ENCODE results near the gene SYMPK.
A peak's percentile ranks its signal among the peaks of the same experiment; 100 is the strongest.
"Not testable (repeated sequence)": the region's sequence is repeated elsewhere in the genome, so short reads cannot be mapped to it uniquely, and the experiment has no call there.

Gene SYMPK

GRCh38 chr19:45900738-45901431 lies 37.9 kb upstream of the SYMPK start:
- Histone ChIP-seq H3K4me2 (peak overlapping the region; percentile 89), H3K27ac (peak overlapping the region; percentile 63; the same call in 1 of the 2 replicates), H3K9ac (peak overlapping the region; percentile 86), H3K4me1 (peaks cover 20% of the 10 kb centered on the region), H4K20me1 (peaks cover 29% of the 10 kb centered on the region), H3K27me3 (no peaks in the 10 kb centered on the region), H3K9me3 (no peaks in the 10 kb centered on the region), H3K4me3 (peak overlapping the region; percentile 86), H3K36me3 (peaks cover 44% of the 10 kb centered on the region)
- no peak for TF ChIP-seq Cebpa-rat (IDR thresholded peaks at IDR 0.05)

DNA sequence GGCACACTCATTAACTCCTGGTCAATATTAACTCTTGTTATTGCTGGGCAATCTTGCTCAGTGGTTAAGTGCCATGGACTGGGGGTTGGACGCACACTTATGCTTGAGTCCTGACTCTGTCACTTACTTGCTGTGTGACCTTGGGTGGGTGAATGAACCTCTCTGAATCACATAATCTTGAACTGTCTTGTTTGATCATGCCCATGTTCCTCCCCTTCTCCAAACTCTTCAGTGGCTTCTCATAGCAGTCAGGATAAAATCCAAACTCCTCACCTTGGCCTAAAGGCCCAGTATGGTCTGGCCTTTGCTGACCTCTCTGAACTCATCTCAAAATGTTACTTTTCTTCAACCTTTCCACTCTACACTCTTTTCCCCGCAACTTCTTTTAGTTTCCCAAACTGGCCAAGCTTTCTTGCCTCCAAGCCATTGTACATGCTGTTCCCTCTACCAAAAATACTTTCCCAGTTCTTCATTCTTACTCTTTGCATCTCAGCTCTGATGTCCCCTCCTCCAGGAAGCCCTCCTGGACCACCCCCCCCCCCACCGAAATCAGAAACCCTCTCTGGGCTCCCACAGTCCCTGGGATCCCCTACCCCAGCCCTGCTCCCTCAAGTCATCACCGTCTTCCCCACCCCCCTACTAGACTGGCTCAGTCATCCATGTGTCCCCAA lies 37.1 kb upstream of the SYMPK start:
- no peak overlapping the region for H3K9ac ChIP-seq
- peak overlapping the region; percentile 89 for H3K4me2 ChIP-seq
- no peak overlapping the region for H3K27ac ChIP-seq
- H3K4me1 ChIP-seq: peaks cover 20% of the 10 kb centered on the region
- no peaks in the 10 kb centered on the region for H3K27me3 ChIP-seq
- no peak for TF ChIP-seq Cebpa-rat (IDR thresholded peaks at IDR 0.05)
- H3K36me3 ChIP-seq: peaks cover 52% of the 10 kb centered on the region
- no peak overlapping the region for H3K4me3 ChIP-seq
- peaks cover 37% of the 10 kb centered on the region for H4K20me1 ChIP-seq
- H3K9me3 ChIP-seq: no peaks in the 10 kb centered on the region

DNA sequence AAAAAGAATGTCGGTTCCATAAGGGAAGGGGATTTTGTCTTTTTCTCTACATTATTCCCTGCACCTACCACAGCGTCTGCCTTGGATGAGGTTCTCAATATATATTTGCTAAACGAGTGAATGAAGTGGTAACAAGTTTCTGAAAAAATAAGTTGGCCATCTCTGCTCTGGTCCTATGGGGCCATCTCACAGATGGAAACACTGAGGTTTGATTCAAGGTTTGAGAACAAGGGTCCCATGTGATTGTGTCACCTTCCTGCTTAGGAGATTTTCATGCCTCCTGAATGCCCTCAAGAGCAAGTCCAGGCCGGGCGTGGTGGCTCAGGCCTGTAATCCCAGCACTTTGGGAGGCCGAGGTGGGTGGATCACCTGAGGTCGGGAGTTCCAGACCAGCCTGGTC lies 36.3 kb upstream of the SYMPK start:
- Histone ChIP-seq H3K9ac (no peak overlapping the region), H4K20me1 (peaks cover 42% of the 10 kb centered on the region), H3K27ac (no peak overlapping the region), H3K4me3 (no peak overlapping the region), H3K4me1 (peaks cover 20% of the 10 kb centered on the region), H3K4me2 (no peak overlapping the region), H3K36me3 (peaks cover 56% of the 10 kb centered on the region), H3K27me3 (no peaks in the 10 kb centered on the region), H3K9me3 (no peaks in the 10 kb centered on the region)
- TF ChIP-seq Cebpa-rat (IDR thresholded peaks at IDR 0.05): no peak

DNA sequence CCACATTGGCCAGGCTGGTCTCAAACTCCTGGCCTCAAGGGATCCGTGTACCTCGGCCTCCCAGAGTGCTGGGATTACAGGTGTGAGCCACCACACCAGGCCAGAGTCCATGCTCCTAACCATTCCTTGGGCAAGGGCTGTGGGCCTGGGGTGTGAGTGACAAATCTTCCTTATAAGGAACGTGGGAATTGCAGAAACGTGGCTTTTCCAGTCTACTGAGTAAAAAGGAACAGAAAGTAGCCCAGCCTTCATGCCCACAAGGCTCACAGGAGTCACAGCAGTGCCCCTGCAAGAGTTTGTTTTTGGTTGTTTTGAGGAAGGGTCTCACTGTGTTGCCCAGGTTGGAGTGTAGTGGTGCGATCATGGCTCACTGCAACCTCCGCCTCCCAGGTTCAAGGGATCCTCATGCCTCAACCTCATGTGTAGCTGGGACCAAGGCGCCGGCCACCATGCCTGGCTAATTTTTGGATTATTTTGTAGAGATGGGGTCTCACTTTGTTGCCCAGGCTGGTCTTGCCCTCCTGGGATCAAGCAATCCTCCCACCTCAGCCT lies 34.4 kb upstream of the SYMPK start:
- Histone ChIP-seq H3K27me3 (no peaks in the 10 kb centered on the region), H3K9ac (no peak overlapping the region), H4K20me1 (peaks cover 49% of the 10 kb centered on the region), H3K9me3 (no peaks in the 10 kb centered on the region), H3K4me2 (no peak overlapping the region), H3K36me3 (peaks cover 60% of the 10 kb centered on the region), H3K4me3 (no peak overlapping the region), H3K27ac (no peak overlapping the region), H3K4me1 (peaks cover 13% of the 10 kb centered on the region)
- no peak for TF ChIP-seq Cebpa-rat (IDR thresholded peaks at IDR 0.05)

GRCh38 chr19:45895983-45896599 lies 33.1 kb upstream of the SYMPK start:
- not testable (repeated sequence) for H3K27me3 ChIP-seq, H3K4me2 ChIP-seq, H3K9ac ChIP-seq, H3K4me3 ChIP-seq, H3K9me3 ChIP-seq, H3K27ac ChIP-seq, H3K4me1 ChIP-seq
- H3K36me3 ChIP-seq: peaks cover 72% of the 10 kb centered on the region
- H4K20me1 ChIP-seq: peaks cover 46% of the 10 kb centered on the region

- no peak for TF ChIP-seq Cebpa-rat (IDR thresholded peaks at IDR 0.05)
- H3K9me3 ChIP-seq: no peaks in the 10 kb centered on the region
- no peak overlapping the region for H3K4me2 ChIP-seq
- H4K20me1 ChIP-seq: peaks cover 41% of the 10 kb centered on the region
- no peak overlapping the region for H3K9ac ChIP-seq
- H3K4me3 ChIP-seq: no peak overlapping the region
- peaks cover 3% of the 10 kb centered on the region for H3K4me1 ChIP-seq
- H3K27ac ChIP-seq: no peak overlapping the region
- H3K27me3 ChIP-seq: no peaks in the 10 kb centered on the region
- peaks cover 73% of the 10 kb centered on the region for H3K36me3 ChIP-seq
These were observed 32.6 kb upstream of the SYMPK start for GRCh38 chr19:45895519-45895972.

- H3K4me1 ChIP-seq: peaks cover 7% of the 10 kb centered on the region
- H3K4me2 ChIP-seq: no peak overlapping the region
- H3K27me3 ChIP-seq: no peaks in the 10 kb centered on the region
- H3K36me3 ChIP-seq: peaks cover 44% of the 10 kb centered on the region
- peaks cover 22% of the 10 kb centered on the region; the same call in 1 of the 2 replicates for H4K20me1 ChIP-seq
- TF ChIP-seq Cebpa-rat (IDR thresholded peaks at IDR 0.05): no peak
- no peak overlapping the region for H3K4me3 ChIP-seq
- H3K9me3 ChIP-seq: no peaks in the 10 kb centered on the region
- H3K9ac ChIP-seq: no peak overlapping the region
- H3K27ac ChIP-seq: no peak overlapping the region
These were observed 27.9 kb upstream of the SYMPK start for GRCh38 chr19:45890877-45891276.

DNA sequence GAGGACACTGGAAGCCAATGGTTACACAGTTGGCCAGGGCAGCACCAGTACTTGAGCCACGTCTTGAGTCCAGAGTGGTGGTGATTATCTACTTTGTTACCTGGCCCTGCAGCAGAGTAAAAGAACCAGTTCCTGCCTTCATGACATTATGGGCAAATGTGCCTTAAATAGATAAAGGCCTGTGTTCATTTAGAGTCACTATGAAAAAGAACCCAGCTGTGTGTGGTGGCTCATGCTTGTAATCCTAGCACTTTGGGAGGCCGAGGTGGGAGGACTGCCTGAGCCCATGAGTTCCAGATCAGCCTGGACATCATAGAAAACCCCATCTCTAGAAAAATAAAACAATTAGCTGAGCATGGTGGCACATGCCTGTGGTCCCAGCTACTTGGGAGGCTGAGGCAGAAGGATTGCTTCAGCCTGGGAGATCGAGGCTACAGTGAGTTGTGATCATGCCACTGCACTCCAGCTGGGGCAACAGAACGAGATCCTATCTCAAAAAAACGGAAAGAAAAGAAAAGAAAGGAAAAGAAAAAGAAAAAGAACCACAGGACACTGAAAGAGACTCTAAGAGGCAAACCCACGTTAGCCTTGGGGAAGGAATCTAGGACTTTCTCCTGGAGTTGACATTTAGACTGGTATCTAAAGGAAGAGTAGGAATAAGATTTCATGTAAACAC lies 26.4 kb upstream of the SYMPK start:
- no peak overlapping the region for H3K27ac ChIP-seq
- peaks cover 23% of the 10 kb centered on the region for H4K20me1 ChIP-seq
- H3K4me2 ChIP-seq: no peak overlapping the region
- peaks cover 40% of the 10 kb centered on the region for H3K36me3 ChIP-seq
- H3K27me3 ChIP-seq: no peaks in the 10 kb centered on the region
- no peaks in the 10 kb centered on the region for H3K9me3 ChIP-seq
- peaks cover 19% of the 10 kb centered on the region for H3K4me1 ChIP-seq
- H3K9ac ChIP-seq: no peak overlapping the region
- H3K4me3 ChIP-seq: no peak overlapping the region
- TF ChIP-seq Cebpa-rat (IDR thresholded peaks at IDR 0.05): no peak

GRCh38 chr19:45887200-45887710 lies 24.3 kb upstream of the SYMPK start:
- H3K4me3 ChIP-seq: peak overlapping the region; percentile 89
- H3K27ac ChIP-seq: peak overlapping the region; percentile 87
- TF ChIP-seq Cebpa-rat (IDR thresholded peaks at IDR 0.05): 0 out of 2 replicates have a peak, but pooled peaks have one; percentile 39
- H3K4me1 ChIP-seq: peaks cover 38% of the 10 kb centered on the region
- H3K4me2 ChIP-seq: peak overlapping the region; percentile 98
- peaks cover 42% of the 10 kb centered on the region for H3K36me3 ChIP-seq
- peak overlapping the region; percentile 89 for H3K9ac ChIP-seq
- no peaks in the 10 kb centered on the region for H3K9me3 ChIP-seq
- H3K27me3 ChIP-seq: no peaks in the 10 kb centered on the region
- peaks cover 35% of the 10 kb centered on the region for H4K20me1 ChIP-seq

Data from BLaER1 (cell line).